GM12874 (cell line): Measurements from ENCODE around the gene SPNS2.

Source experiments
- CTCF ChIP-seq: IDR thresholded peaks from 2 replicates; pipeline ENCODE4 v1.5.1; 2011; ENCODE audit warnings: low read depth, mild to moderate bottlenecking, control low read depth, low read length, moderate library complexity; ENCODE audit not compliant: insufficient read depth

SPNS2 gene

GRCh38 chr17:4582691-4583090, 84.0 kb downstream of the SPNS2 start:
- no peak for TF ChIP-seq CTCF

- TF ChIP-seq CTCF, result no peak
Measured at GRCh38 chr17:4583206-4583605, 84.5 kb downstream of the SPNS2 start.

GRCh38 chr17:4583782-4584100, 85.1 kb downstream of the SPNS2 start:
- TF ChIP-seq CTCF, result no peak

GRCh38 chr17:4584101-4584916, 85.6 kb downstream of the SPNS2 start, which contains the start of gene SMTNL2:
TSS of gene SMTNL2 (plus strand) at chr17:4584529. CDS start at chr17:4584606, 77 bp downstream.
- TF ChIP-seq CTCF, result no peak

- TF ChIP-seq CTCF, result no peak
Measured at GRCh38 chr17:4584917-4585637, 86.4 kb downstream of the SPNS2 start.

GRCh38 chr17:4585638-4585994, 86.9 kb downstream of the SPNS2 start:
- no peak for TF ChIP-seq CTCF

GRCh38 chr17:4586043-4586442, 87.4 kb downstream of the SPNS2 start:
- TF ChIP-seq CTCF, result no peak
